GM12891 (cell line): ENCODE results near the gene NSD2.

Experiments
- DNase-seq: peaks from one replicate; pipeline ENCODE4 v3.0.0; 2011; ENCODE audit warnings: low spot score; ENCODE audit not compliant: insufficient read length
- FAIRE-seq: peaks from 2 replicates; lab custom pipeline; 2011; peaks lifted over from hg19 to GRCh38; lab: Jason Lieb, UNC
- PAX5 ChIP-seq: IDR thresholded peaks from 2 replicates; pipeline ENCODE4 v1.6.1; 2011; ENCODE audit warnings: low read length, moderate library complexity, mild to moderate bottlenecking; ENCODE audit not compliant: insufficient read depth, severe bottlenecking
- POLR2A ChIP-seq: IDR thresholded peaks from 2 replicates; pipeline ENCODE4 v1.6.1; 2011; ENCODE audit warnings: low read depth, low read length, control low read depth
- POLR2AphosphoS5 ChIP-seq: IDR thresholded peaks from 2 replicates; pipeline ENCODE4 v1.6.1; 2011; ENCODE audit warnings: low read depth, low read length, control low read depth
- POU2F2 ChIP-seq: IDR thresholded peaks from 2 replicates; pipeline ENCODE4 v1.6.1; 2011; ENCODE audit warnings: low read depth, mild to moderate bottlenecking, control low read depth, low read length, moderate library complexity
- SPI1 ChIP-seq: IDR thresholded peaks from 2 replicates; pipeline ENCODE4 v1.6.1; 2011; ENCODE audit warnings: low read depth, low read length, control low read depth
- TAF1 ChIP-seq: IDR thresholded peaks from 2 replicates; pipeline ENCODE4 v1.6.1; 2011; ENCODE audit warnings: low read depth, low read length, control low read depth

Gene NSD2

DNA sequence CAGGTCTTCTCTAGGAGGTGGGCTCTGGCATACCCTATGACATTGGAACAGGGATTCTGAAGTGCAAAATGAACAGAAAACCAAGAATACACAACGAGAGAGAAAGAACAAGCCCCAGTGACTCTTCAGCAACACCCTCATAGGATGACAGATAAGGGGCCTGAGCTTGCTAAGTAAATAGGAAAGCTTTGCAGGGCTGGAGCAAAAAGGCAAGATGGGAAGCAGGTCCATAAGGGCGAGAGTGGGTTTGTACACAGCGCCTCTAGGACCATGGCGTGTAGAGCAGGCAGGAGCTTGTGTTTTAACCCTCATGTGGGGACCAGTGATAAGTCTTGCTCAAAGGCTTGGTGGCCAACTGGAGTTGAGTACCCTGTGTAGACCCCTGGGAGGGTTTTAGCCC lies 91.8 kb downstream of the NSD2 start:
- no peak for FAIRE-seq

DNA sequence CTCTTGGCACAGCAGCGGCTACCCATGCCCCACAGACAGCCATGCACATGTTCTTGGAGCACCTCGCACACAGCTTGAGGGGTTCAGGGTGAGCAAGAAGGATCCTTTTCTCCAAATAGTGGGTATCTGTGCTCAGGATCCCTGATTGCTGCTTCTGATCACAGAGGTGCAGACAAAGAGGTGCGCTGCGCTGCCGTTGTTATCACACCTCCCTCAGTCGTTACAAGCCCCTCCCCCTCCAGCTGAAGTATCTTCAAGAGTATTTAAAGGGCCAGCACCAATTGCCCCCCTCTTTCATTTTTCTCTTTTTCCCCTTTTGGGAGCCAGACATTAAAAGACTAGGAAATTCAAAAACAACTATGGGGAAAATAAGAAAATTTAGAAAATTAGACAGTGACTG lies 93.2 kb downstream of the NSD2 start:
- TF ChIP-seq POU2F2 (no peak), POLR2AphosphoS5 (no peak), POLR2A (no peak), TAF1 (no peak), PAX5 (no peak), SPI1 (no peak)
- FAIRE-seq (no peak), DNase-seq (no peak)

More for the DNA sequence above, 91.8 kb downstream of the NSD2 start:
- TF ChIP-seq POU2F2 (no peak), PAX5 (no peak), POLR2A (no peak), POLR2AphosphoS5 (no peak), SPI1 (no peak), TAF1 (no peak)
- DNase-seq: no peak

DNA sequence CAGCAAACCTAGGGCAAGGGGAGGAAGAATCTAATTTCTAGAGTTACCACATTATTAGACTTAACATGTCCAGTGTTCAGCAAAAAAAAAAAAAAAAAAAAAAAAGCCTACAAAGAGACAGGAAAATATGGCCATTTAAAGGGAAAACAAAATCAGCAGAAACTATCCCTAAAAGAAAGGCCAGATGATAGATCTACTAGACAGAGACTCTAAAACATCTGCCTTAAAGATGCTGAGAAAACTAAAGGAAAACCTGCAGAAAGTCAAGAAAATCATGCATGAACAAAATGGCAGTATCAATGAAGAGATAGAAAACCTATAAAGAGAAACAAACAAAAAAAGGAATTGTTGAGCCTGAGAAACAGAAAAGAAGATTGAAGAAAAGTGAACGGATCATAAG lies 93.8 kb downstream of the NSD2 start:
- no peak for DNase-seq
- TF ChIP-seq POLR2AphosphoS5 (no peak), POU2F2 (no peak)
- FAIRE-seq: no peak

DNA sequence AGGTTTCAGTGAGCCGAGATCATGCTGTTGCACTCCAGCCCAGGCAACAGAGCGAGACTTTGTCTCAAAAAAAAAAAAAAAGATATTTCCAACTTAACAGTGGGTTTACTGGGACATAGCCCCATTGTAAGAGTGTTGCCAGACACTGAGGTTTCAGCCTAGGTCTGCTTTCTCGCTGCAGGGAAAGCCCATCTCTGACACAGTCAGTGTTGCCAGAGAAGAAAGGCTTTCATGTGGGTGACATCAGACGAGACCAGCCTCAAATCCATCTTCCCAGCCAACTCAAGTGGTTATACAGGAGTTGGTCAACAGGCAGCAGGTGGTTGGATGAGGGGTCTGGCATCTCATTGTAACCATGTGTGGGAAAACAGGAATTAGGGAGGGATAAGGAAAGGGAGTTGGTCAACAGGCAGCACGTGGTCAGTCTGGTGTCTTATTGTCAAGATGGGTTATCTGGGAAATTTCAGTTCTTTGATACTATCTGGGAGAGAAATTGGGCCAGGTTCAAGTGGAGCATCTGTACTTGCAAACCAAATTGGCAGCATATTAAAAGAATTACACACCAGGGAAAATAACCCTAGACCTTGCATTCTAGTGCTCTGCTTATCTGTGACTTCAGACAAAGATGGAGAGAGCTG lies 96.4 kb downstream of the NSD2 start:
- FAIRE-seq: no peak
- DNase-seq: no peak
- no peak for TF ChIP-seq POU2F2
- no peak for TF ChIP-seq SPI1
- TF ChIP-seq TAF1: no peak
- no peak for TF ChIP-seq POLR2AphosphoS5
- TF ChIP-seq POLR2A: no peak
- no peak for TF ChIP-seq PAX5

DNA sequence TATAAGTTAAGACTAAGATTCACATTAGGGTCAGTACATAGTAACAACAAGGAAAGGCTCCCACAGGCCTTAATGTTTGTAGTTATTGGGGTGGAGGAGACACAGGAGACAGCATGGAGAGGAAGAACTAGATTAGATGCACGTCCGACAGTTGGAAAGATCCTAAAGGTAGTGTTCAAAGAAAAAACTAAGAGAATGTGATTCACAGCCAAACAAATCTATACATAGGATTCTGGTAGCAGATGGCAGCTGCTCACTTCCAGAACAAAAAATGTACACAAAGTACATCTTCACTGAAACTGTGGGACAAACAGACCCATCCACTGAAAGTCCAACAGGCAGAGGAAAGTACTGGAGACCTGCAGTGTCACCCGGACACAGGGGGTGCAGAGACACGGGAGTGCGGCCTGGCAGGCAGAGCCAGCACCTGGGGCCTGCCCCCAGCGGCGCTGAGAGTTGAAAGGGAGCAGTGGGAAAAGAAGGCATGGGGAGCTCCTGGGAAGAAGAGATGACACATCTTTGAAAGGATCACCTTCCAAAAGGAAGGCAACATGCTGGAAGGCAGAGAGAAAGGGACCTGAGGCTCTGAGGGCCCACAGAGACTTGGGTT lies 97.6 kb downstream of the NSD2 start:
- FAIRE-seq: no peak
- no peak for DNase-seq
- TF ChIP-seq POLR2A: no peak
- no peak for TF ChIP-seq TAF1
- TF ChIP-seq POU2F2: no peak

DNA sequence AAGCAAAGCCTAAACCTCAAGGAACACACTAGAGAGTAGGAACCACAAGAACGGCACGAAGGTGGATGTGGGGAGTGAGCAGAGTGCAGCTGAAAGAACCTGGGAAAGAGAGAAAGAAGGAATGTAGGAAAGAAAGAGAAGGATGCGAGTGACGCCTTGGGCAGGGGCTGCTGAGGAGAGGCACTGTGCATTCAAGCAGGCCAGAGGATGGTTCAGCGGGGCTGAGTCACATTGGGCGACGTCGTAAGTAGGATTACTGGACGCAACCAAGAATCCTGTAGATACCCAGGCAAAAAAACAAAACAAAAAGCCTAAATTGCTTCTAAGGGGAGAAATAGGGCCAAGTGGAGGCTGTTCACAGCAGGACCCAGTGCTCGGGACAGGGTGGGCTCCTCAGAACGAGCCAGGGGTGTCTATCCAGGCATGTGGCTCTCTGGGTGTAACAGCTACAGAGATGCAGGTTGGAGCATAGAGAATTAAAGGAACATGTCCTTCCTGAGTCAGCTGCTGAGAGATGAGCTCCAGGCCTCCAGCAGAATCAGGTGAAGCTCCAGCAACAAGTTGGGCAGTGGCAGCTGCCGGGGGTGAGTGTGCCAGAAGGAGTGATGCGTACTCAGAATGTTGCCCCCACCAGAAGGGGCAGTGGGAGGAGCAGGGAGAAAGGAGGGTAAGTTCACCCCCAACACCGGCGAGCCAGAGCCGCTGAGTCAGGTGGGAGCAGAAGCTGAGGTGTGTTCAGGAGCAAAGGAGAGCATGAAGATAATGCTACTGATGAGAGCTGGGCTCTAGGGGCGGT lies 98.9 kb downstream of the NSD2 start:
- FAIRE-seq: no peak
- TF ChIP-seq PAX5 (no peak), POU2F2 (no peak), SPI1 (no peak), POLR2AphosphoS5 (no peak), TAF1 (no peak), POLR2A (no peak)
- DNase-seq: no peak

DNA sequence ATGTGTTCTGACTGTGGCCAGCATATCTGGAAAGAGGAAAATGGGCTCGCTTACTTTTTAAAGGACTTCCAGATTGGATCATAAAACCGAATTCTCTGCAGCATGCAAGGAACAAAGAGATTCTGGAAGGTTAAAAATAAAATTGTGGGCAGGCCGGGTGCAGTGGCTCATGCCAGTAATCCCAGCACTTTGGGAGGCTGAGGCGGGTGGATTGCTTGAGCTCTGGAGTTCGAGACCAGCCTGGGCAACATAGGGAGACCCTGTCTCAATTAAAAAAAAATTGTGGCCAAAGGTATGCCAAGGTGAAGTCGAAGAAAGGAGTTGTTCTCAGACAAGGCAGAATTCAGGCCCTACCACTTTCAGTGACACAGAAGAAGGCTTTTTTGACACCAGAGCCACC lies 99.7 kb downstream of the NSD2 start:
- no peak for DNase-seq
- no peak for FAIRE-seq
- TF ChIP-seq POLR2AphosphoS5 (no peak), POU2F2 (no peak), PAX5 (no peak), SPI1 (no peak), POLR2A (no peak), TAF1 (no peak)

DNA sequence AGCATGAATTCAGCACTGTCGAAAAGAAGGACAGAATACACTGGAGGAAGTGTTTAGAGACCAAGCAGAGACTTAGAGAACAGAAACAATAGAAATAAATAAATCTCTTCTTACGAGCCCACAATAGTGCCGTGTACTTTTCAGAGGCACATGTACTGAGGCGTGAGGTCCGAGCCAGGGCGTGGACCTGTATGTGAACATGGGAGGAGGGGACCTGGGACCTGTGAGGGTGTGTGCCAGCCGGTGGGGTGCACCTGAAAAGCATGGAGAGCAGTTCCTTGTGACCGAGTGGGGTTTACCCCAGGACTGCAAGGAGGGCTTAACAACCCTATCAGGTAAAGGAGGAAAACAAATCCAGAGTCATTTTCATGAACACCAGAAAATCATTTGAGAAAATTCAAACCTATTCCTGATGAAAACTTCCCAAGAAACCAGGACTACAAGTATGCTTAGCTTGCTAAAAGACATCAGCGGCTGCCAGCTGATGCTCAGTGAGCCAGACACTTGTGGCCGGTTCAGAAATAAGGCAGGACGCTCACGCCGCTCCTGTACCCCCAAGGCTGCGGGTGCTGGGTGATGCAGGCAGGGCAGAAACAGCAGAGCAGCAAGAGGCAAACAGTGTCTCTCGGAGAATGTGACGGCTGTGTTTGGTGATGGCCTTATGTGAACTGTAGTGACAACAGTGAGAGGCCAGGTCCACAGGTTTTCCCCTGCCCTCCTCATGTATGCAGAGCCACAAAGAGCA lies 100.4 kb downstream of the NSD2 start:
- TF ChIP-seq PAX5 (no peak), SPI1 (no peak), TAF1 (no peak), POLR2AphosphoS5 (no peak), POLR2A (no peak), POU2F2 (no peak)
- FAIRE-seq: no peak
- no peak for DNase-seq

DNA sequence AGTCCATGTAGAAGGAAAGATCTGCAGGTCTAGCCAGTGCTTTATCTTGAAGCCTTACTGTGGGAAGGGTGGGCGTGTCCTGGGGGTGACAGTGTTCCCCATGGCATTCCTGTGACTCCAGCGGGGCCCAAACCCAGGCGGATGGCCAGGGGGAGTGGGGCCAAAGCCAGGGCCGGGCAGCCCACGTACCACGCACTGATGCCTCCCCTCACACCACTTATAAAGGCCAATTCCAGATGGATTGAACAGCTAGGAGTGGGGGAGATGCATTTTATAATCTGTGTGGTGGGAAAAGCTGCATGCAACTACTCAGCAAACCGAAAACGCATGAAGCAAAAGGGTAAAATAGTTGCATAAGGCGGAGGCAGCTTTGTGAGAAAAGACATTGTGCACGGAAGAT lies 101.2 kb downstream of the NSD2 start:
- DNase-seq (no peak), FAIRE-seq (no peak)
- TF ChIP-seq POLR2AphosphoS5: no peak
- TF ChIP-seq SPI1: no peak
- no peak for TF ChIP-seq POU2F2
- no peak for TF ChIP-seq PAX5
- no peak for TF ChIP-seq TAF1
- no peak for TF ChIP-seq POLR2A

DNA sequence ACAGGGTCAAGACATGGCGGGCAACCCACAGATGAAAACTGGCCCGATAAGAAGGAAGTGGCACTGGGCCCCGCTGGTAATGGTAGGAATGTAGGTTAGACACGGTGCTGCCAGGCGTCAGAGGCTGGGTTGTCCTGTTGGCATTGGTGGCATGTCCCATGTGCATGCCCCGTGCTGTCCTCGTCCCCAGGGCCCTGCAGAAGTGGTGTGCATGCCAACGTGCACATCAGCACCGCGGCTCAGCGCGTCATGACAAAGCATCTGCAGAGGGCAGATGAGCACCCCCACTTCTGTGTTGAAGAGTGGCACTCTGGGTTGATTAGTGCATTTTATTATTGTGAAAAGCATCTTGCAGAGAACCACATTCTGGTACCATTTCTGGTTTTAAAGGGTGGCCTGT lies 102.0 kb downstream of the NSD2 start:
- DNase-seq (no peak), FAIRE-seq (no peak)
- TF ChIP-seq TAF1: no peak
- no peak for TF ChIP-seq SPI1
- no peak for TF ChIP-seq POLR2A
- no peak for TF ChIP-seq PAX5
- no peak for TF ChIP-seq POLR2AphosphoS5
- no peak for TF ChIP-seq POU2F2
